GM12801 (cell line): ENCODE measurements around the gene MTRR.

ENCODE experiments used
- TF ChIP-seq, protein P1 (sequence below): IDR thresholded peaks from one replicate; pipeline ENCODE4 v1.5.1; 2011; ENCODE audit warnings: control low read depth; ENCODE audit not compliant: insufficient read length; ENCODE audit errors: extremely low read depth

MTRR gene

DNA sequence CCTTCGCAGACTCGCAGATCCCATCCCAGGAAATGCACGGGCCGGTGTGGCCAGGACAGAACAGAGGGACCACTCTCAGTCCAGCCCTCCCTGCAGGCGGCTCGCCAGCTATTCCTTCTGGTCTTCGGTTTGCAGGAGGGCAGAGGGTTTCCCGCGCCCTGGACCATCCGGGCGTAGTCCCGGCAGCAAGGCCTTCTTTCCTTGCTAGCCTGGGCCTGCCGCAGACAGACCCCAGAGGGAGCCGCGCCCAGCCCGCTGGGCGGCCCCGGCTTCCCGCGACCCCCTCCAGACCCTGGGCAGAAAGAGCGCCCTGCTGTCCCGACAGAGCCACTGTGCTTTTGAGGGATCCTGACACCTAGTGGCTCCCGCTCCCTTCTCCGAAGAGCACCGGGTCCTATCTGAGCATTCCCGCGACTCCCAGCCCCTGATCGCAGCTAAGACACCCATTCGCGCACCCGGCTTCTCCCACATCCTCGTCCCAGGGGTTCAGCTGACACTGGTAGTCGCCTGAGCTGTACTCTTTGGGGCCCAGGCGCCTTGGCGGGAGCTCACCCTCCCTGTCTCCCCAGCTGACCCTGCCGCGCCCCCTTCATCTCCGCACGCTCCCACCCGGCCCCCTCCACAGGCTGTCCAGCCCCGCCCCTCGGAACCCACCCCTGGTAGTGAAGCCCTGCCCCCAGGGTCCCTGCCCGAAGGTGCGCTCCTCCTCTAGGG lies 19.1 kb upstream of the MTRR start:
- TF ChIP-seq, protein P1, sequence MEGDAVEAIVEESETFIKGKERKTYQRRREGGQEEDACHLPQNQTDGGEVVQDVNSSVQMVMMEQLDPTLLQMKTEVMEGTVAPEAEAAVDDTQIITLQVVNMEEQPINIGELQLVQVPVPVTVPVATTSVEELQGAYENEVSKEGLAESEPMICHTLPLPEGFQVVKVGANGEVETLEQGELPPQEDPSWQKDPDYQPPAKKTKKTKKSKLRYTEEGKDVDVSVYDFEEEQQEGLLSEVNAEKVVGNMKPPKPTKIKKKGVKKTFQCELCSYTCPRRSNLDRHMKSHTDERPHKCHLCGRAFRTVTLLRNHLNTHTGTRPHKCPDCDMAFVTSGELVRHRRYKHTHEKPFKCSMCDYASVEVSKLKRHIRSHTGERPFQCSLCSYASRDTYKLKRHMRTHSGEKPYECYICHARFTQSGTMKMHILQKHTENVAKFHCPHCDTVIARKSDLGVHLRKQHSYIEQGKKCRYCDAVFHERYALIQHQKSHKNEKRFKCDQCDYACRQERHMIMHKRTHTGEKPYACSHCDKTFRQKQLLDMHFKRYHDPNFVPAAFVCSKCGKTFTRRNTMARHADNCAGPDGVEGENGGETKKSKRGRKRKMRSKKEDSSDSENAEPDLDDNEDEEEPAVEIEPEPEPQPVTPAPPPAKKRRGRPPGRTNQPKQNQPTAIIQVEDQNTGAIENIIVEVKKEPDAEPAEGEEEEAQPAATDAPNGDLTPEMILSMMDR, result no peak

DNA sequence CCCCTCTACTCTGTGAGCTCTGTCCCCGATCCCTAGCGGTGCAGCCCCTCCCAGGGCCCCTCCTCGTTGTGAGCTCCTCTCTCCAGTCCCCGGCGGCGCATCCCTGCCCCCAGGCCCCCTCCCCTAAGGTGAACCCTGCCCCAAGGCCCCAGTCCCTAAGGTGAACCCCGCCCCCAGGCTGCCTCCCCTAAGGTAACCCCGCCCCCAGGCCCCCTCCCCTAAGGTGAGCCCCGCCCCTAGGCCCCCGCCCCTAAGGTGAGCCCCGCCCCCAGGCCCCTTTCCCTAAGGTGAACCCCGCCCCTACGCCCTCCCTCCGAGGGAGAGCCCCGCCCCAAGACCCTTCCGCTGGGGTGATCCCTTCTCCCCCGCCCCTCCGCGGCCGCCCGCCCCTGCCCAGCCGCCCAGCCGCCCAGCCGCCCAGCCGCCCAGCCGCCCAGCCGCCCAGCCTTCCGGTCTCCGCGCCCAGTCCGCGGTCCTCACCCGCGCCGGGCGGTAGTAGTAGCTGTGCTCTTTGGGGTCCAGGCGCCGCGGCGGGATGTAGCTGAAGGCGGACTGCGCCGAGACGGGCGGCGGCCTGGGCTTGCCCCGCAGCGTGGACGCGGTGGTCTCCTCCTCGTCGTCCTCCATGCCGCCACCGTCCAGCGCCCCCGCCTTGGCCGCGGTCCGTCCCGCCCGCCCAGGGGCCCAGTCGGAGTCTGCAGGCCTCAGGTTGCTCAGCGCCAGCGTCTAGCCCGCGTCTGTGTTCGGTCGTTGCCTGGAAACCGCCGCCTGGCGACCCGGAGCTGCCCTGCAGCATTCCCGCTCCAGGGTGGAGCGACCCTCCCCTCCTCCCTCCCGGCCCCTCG lies 18.3 kb upstream of the MTRR start, which contains the start of gene CFAP90:
Gene CFAP90, minus strand, starts transcription at position 739 of the 845 bp plus-strand sequence. Its CDS starts 112 bp downstream, at position 627.
- TF ChIP-seq, protein P1, result no peak

DNA sequence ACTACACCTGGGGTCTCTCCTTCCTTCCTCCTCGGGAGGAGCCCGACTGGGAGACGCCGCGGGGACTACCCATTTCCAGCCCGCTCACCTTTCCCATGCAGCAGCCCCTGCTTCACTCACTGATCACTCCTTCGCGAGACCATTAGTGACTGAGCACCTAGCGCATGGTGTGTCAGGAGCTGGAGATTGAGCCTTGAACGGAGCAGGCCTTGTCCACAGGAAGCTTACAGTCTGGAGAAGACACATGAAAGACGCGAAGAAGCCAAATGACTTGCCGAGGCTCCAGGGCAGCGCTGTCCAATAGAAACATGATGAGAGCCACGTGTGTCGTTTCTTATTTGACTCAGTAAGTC lies 17.7 kb upstream of the MTRR start:
- TF ChIP-seq, protein P1, result no peak

DNA sequence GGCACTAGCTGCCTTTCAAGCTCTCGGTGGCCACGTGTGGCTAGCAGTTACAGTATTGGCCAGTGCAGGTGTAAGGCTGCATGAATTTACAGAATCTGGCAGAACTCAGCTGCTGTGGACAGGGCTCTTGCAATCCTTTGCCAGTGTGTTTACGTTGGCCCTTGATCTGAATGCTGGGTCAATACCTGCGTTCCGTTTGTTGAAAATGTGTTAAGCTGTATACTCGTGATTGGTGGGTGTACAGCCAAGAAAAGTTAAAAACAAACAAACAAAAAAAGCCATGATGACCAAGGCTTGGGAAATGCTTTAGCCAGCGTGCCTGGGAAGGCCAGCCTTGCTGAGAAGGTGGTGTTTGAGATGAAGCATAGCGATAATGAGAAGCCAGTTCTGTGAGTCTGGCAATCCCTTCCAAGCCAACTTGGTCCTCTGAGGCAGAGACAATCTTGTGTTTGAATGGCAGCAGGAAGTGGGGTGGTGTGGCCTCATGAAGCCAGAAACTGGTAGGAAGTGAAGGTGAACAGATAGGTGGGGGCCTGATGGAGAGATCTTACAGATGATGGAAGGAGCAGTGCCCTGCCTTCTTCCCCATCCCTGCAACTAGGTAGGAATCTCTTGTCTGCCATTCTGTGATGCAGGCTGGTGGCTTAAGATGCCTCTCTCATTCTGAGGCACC lies 17.2 kb upstream of the MTRR start:
- TF ChIP-seq, protein P1, result no peak

DNA sequence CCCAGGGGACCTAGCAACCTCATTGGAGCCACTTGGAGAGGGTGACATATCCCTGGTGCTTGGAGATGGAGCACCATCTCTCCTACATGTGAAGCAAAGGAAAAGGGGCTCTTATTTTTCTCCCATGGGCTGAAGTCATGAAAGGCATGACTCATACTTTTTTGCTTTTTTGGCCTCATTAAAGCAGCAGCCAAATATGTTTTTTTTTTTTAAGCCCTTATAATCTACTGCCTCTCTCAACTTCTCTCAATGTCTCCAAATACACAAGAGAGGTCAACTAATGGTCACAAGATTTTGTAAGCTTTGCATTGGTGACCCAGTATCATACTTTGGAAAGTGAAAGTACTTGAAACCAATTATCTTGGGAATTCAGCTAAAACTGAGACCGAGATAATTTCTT lies 16.4 kb upstream of the MTRR start:
- TF ChIP-seq, protein P1, result no peak

DNA sequence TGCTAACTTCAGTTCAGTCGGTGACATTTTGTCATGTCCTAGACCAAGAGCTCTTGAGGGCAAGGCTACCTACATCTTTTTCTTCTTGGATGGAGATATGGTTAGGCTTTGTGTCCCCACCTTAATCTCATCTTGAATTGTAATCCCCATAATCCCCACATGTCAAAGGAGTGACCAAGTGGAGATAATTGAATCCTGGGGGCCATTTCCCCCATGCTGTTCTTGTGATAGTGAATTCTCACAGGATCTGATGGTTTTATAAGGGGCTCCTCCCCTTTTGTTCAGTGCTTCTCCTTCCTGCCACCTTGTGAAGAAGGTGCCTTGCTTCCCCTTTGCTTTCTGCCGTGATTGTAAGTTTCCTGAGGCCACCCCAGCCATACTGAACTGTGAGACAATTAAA lies 16.0 kb upstream of the MTRR start:
- TF ChIP-seq, protein P1, result no peak

DNA sequence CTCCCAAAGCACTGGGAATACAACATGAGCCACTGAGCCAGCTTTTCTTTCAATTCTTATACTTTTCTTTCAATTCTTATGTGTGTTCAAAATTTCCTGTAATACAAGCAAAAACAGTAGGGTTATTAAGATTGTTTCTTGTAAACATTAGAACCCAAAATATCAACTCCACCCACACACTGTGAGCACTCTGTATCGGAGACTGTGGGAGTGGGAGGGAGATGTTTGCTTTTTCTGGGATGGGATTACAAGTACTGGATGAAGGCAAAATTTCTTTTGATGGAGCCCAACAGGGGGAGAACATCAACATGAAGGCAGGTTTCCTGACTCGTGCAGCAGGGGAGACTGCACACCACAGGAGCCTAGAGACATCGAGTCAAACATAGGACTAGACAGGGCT lies 13.3 kb upstream of the MTRR start:
- TF ChIP-seq, protein P1, result no peak
